Breast epithelium (tissue), 3 donors: ENCODE measurements around the gene SMIM24.

Experiments
- CTCF ChIP-seq, 3 donors: fragments of 450-650 bp; IDR thresholded peaks; one replicate each; pipeline ENCODE4 v1.5.1; 2016 to 2017; ENCODE audit warnings: antibody characterized with exemption in 3 of 3, mild to moderate bottlenecking in 3 of 3, moderate library complexity in 3 of 3
- POLR2A ChIP-seq: fragments of 450-650 bp; IDR thresholded peaks from one replicate; pipeline ENCODE4 v1.6.1; 2016; ENCODE audit warnings: antibody characterized with exemption, mild to moderate bottlenecking, moderate library complexity
- POLR2AphosphoS5 ChIP-seq, 3 donors: sonication (generic); formaldehyde crosslinking; IDR thresholded peaks; one replicate each; pipeline ENCODE4 v1.6.1; 2017; ENCODE audit warnings: antibody characterized with exemption in 3 of 3

GRCh38 chr19:3444695-3445234 lies 35.6 kb downstream of the SMIM24 start:
- TF ChIP-seq CTCF (IDR thresholded peaks at IDR 0.05) (no peak), POLR2A (no peak), POLR2AphosphoS5 (IDR thresholded peaks at IDR 0.05) (no peak)
